BE2C (cell line): ENCODE results near the gene SCIMP.

Experiments used
- DNase-seq: peaks from one replicate; pipeline ENCODE4 v3.0.0-alpha.2; 2020
- H3K27me3 ChIP-seq: fragments of 250-450 bp; sonication (Bioruptor Pico); 2 replicates; pipeline ENCODE4 v1.5.1; 2020; ENCODE audit warnings: mild to moderate bottlenecking
- H3K36me3 ChIP-seq: fragments of 250-450 bp; sonication (Bioruptor Pico); 2 replicates; pipeline ENCODE4 v1.5.1; 2020; ENCODE audit warnings: mild to moderate bottlenecking
- H3K4me1 ChIP-seq: fragments of 250-450 bp; sonication (Bioruptor Pico); 2 replicates; pipeline ENCODE4 v1.5.1; 2020
- H3K4me3 ChIP-seq: 2 replicates; pipeline ENCODE4 v1.5.1; 2011; ENCODE audit warnings: low read depth, low read length
- H3K9me3 ChIP-seq: fragments of 250-450 bp; sonication (Bioruptor Pico); 2 replicates; pipeline ENCODE4 v1.5.1; 2020
- CTCF ChIP-seq: IDR thresholded peaks from 2 replicates; pipeline ENCODE4 v1.5.1; 2012; ENCODE audit warnings: mild to moderate bottlenecking, low read depth, low read length

Gene SCIMP

DNA sequence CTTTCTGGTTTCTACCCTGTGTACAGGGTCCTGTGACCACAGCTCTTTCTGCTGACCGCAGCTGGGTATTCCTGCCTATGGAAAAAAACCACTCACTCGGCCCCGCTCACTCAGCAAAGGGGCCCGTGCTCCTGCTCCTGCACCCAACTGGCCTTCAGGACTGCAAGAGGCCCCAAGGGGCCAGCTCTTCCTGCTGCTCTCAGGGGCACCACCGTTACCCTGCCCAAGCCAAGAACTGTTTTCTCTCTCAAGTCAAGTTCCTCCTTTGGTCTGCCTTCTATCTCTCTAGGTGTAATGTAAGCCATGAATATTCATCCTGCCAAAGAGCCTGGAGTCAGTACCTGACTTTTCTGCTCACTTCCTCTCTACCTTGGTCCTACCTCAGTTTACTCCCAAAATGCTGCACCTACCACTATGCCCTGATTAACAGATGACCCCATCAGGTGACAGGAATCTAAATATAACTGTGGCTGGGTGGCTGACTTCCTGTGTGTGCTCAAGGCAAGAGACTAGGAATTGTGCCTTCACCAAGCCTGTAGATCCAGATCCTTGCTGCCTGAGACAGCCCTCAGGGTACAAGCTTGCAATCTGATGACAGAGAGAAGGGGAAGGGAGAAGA, 20.4 kb upstream of the SCIMP start:
- Histone ChIP-seq H3K27me3 (no peaks in the 10 kb centered on the region), H3K4me1 (no peaks in the 10 kb centered on the region), H3K36me3 (no peaks in the 10 kb centered on the region), H3K9me3 (no peaks in the 10 kb centered on the region), H3K4me3 (no peak overlapping the region)
- no peak for TF ChIP-seq CTCF
- no peak for DNase-seq

DNA sequence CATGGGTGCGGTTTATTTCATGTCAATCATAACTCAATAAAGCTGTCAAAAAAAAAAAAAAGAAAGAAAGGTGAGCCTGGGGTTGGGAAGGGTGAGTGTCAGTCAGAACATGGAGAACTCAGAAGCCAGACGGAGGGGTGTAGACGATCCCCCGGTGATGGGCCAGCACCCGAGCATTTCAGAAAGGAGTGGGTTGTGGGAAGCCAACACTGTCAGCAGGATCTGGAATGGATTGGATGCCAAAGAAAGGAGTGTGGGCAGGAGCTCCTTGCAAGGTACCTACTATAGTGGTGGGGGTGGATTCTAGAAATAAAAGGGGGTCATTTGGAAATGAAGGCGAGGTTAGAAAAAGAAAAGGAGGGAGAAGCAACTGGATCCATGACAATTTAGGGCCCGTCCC, 19.8 kb upstream of the SCIMP start:
- Histone ChIP-seq H3K4me1 (no peaks in the 10 kb centered on the region), H3K36me3 (no peaks in the 10 kb centered on the region), H3K9me3 (no peaks in the 10 kb centered on the region), H3K27me3 (no peaks in the 10 kb centered on the region), H3K4me3 (no peak overlapping the region)
- no peak for TF ChIP-seq CTCF
- no peak for DNase-seq

DNA sequence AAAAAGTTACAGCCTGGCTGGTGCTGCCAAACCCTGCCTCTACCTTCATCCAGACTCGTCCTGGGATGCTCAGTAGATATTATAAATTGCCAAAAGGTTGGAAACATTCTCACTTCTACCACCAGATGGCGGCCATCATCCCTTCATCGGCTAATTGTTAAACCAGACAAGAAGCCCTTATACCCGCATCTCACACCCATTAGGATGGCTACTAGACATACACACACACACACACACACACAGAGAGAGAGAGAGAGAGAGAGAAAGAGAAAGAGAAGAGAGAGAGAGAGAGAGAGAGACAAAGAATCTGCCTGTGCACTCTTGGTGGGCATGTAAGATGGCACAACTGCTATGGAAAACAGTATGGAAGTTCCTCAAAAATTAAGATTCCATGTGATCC, 15.0 kb upstream of the SCIMP start:
- no peaks in the 10 kb centered on the region for H3K27me3 ChIP-seq
- peak; percentile 58 for TF ChIP-seq CTCF
- H3K9me3 ChIP-seq: no peaks in the 10 kb centered on the region
- H3K36me3 ChIP-seq: no peaks in the 10 kb centered on the region
- DNase-seq: peak; percentile 44
- no peaks in the 10 kb centered on the region for H3K4me1 ChIP-seq
- no peak overlapping the region for H3K4me3 ChIP-seq

DNA sequence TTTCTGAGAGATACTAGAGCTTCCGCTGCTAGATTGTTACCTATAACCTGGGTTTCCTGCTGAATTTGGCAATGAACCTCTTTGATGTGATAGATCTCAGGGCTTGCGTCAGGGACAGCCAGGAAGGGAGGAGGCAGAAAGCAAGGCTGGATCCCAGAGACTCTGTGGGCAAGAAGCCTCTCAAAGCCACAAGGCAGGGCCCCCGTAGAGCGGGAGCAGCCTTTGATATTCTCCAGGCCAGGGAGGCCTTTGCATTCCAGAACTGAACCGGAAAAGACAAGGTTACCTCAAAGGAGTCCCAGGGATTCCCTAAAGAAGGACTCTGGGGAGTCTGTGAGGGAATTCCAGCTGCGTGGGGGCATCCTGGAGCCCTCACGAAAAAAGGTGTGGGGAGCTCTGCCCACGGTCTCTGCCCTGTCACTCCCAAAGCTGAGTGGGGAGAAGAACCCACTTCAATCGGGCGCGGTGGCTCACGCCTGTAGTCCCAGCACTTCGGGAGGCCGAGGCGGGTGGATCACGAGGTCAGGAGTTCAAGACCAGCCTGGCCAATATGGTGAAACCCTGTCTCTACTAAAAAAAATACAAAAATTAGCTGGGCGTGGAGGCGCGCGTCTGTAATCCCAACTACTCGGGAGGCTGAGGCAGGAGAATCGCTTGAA, 14.3 kb upstream of the SCIMP start:
- Histone ChIP-seq H3K4me3 (no peak overlapping the region), H3K9me3 (no peaks in the 10 kb centered on the region)
- TF ChIP-seq CTCF: no peak

GRCh38 chr17:5247621-5248020, 13.0 kb upstream of the SCIMP start:
- Histone ChIP-seq H3K27me3 (no peaks in the 10 kb centered on the region), H3K9me3 (no peaks in the 10 kb centered on the region), H3K4me1 (no peaks in the 10 kb centered on the region), H3K4me3 (no peak overlapping the region), H3K36me3 (no peaks in the 10 kb centered on the region)
- no peak for DNase-seq
- no peak for TF ChIP-seq CTCF

More for the DNA sequence above, 14.3 kb upstream of the SCIMP start:
- no peak for DNase-seq
- H3K36me3 ChIP-seq: no peaks in the 10 kb centered on the region
- H3K27me3 ChIP-seq: no peaks in the 10 kb centered on the region
- H3K4me1 ChIP-seq: no peaks in the 10 kb centered on the region
